H9 (cell line): ENCODE data around the gene ARHGEF1. TPM values are rescaled to one million over a fixed set of nuclear protein-coding genes. Genes with fewer than 3 reads are reported as not detected.

ENCODE experiments used
- DNase-seq: peaks from one replicate; pipeline ENCODE4 v3.0.0-alpha.2; 2017
- H2AFZ ChIP-seq: one replicate; pipeline ENCODE4 v1.6.1; 2013; ENCODE audit warnings: mild to moderate bottlenecking, low read length, control low read depth, moderate library complexity
- H2AK5ac ChIP-seq: 2 replicates; pipeline ENCODE4 v1.6.1; 2013; ENCODE audit warnings: low read length, control low read depth, mixed read lengths; ENCODE audit not compliant: insufficient read length
- H2BK120ac ChIP-seq: one replicate; pipeline ENCODE4 v1.6.1; 2013; ENCODE audit warnings: low read depth, mild to moderate bottlenecking, low read length, control low read depth, inconsistent platforms; ENCODE audit not compliant: poor library complexity, severe bottlenecking
- H2BK12ac ChIP-seq: 2 replicates; pipeline ENCODE4 v1.6.1; 2013; ENCODE audit warnings: low read length, control low read depth, mixed read lengths, low read depth; ENCODE audit not compliant: insufficient read length
- H2BK15ac ChIP-seq: 2 replicates; pipeline ENCODE4 v1.6.1; 2013; ENCODE audit warnings: low read depth, low read length, control low read depth
- H2BK20ac ChIP-seq: one replicate; pipeline ENCODE4 v1.6.1; 2013; ENCODE audit warnings: low read depth, mild to moderate bottlenecking, low read length, control low read depth, inconsistent platforms; ENCODE audit not compliant: poor library complexity, severe bottlenecking
- H2BK5ac ChIP-seq: 2 replicates; pipeline ENCODE4 v1.6.1; 2013; ENCODE audit warnings: low read length, control low read depth, mixed read lengths; ENCODE audit not compliant: insufficient read length
- H3K14ac ChIP-seq: 2 replicates; pipeline ENCODE4 v1.6.1; 2013; ENCODE audit warnings: low read length, control low read depth; ENCODE audit not compliant: insufficient read depth
- H3K18ac ChIP-seq: 2 replicates; pipeline ENCODE4 v1.6.1; 2013; ENCODE audit warnings: low read depth, mild to moderate bottlenecking, mixed read lengths, low read length, control low read depth; ENCODE audit not compliant: insufficient read length
- H3K23ac ChIP-seq: 2 replicates; pipeline ENCODE4 v1.6.1; 2013; ENCODE audit warnings: low read length, control low read depth, mixed read lengths, low read depth; ENCODE audit not compliant: insufficient read length
- H3K23me2 ChIP-seq: 2 replicates; pipeline ENCODE4 v1.6.1; 2013; ENCODE audit warnings: low read depth, mild to moderate bottlenecking, mixed read lengths, low read length, control low read depth; ENCODE audit not compliant: insufficient read length, poor library complexity, severe bottlenecking
- H3K27ac ChIP-seq: 2 replicates; pipeline ENCODE4 v1.5.1; 2013; ENCODE audit warnings: low read length, control low read depth, mixed read lengths, low read depth; ENCODE audit not compliant: insufficient read length
- H3K27me3 ChIP-seq: 2 replicates; pipeline ENCODE4 v1.6.1; 2013; ENCODE audit warnings: low read length, control low read depth, inconsistent platforms; ENCODE audit not compliant: insufficient read depth
- H3K4ac ChIP-seq: 2 replicates; pipeline ENCODE4 v1.6.1; 2013; ENCODE audit warnings: low read depth, mild to moderate bottlenecking, control low read depth, inconsistent platforms, low read length, moderate library complexity
- H3K4me1 ChIP-seq: 2 replicates; pipeline ENCODE4 v1.6.1; 2013; ENCODE audit warnings: low read length, control low read depth, inconsistent platforms; ENCODE audit not compliant: insufficient read depth
- H3K4me2 ChIP-seq: 2 replicates; pipeline ENCODE4 v1.6.1; 2013; ENCODE audit warnings: low read length, control low read depth, mixed read lengths; ENCODE audit not compliant: insufficient read length, insufficient read depth
- H3K56ac ChIP-seq: 2 replicates; pipeline ENCODE4 v1.6.1; 2013; ENCODE audit warnings: low read depth, mild to moderate bottlenecking, mixed read lengths, low read length, control low read depth; ENCODE audit not compliant: insufficient read length
- H3K79me1 ChIP-seq: 2 replicates; pipeline ENCODE4 v1.6.1; 2013; ENCODE audit warnings: low read depth, mild to moderate bottlenecking, moderate library complexity, low read length, control low read depth, inconsistent platforms; ENCODE audit not compliant: insufficient read depth, poor library complexity, severe bottlenecking
- H3K79me2 ChIP-seq: 2 replicates; pipeline ENCODE4 v1.6.1; 2013; ENCODE audit warnings: low read length, control low read depth, inconsistent platforms; ENCODE audit not compliant: insufficient read depth
- H3K9ac ChIP-seq: 2 replicates; pipeline ENCODE4 v1.6.1; 2013; ENCODE audit warnings: low read length, control low read depth, mixed read lengths; ENCODE audit not compliant: insufficient read length; ENCODE audit errors: extremely low read depth
- H3K9me3 ChIP-seq: one replicate; pipeline ENCODE4 v1.6.1; 2013; ENCODE audit warnings: low read depth, low read length, inconsistent platforms; ENCODE audit not compliant: control insufficient read depth
- H3T11ph ChIP-seq: one replicate; pipeline ENCODE4 v1.6.1; 2013; ENCODE audit warnings: mild to moderate bottlenecking, low read length, control low read depth, inconsistent platforms
- H4K20me1 ChIP-seq: one replicate; pipeline ENCODE4 v1.6.1; 2013; ENCODE audit not compliant: control insufficient read depth, insufficient read length, insufficient read depth
- H4K5ac ChIP-seq: 2 replicates; pipeline ENCODE4 v1.6.1; 2013; ENCODE audit warnings: low read depth, mild to moderate bottlenecking, mixed read lengths, low read length, control low read depth; ENCODE audit not compliant: insufficient read length
- H4K8ac ChIP-seq: replicated peaks from 2 replicates; pipeline ENCODE4 v1.6.1; 2013; ENCODE audit warnings: low read length, control low read depth, mixed read lengths, low read depth; ENCODE audit not compliant: insufficient read length
- H4K91ac ChIP-seq: 2 replicates; pipeline ENCODE4 v1.6.1; 2013; ENCODE audit warnings: low read depth, mild to moderate bottlenecking, moderate library complexity, mixed read lengths, low read length, control low read depth; ENCODE audit not compliant: insufficient read length
- H3K27ac Mint-ChIP-seq, 3 experiments: 2 replicates in 2 of 3; 3 replicates in 1 of 3; pipeline ENCODE4 v1.8.0; 2020 to 2021; ENCODE audit warnings: mixed read lengths in 3 of 3, mild to moderate bottlenecking in 1 of 3, moderate library complexity in 1 of 3
- H3K27me3 Mint-ChIP-seq: 2 replicates; pipeline ENCODE4 v1.8.0; 2021; ENCODE audit warnings: low read depth, mild to moderate bottlenecking, moderate library complexity, mixed read lengths
- H3K36me3 Mint-ChIP-seq, 3 experiments: 2 replicates in 2 of 3; 3 replicates in 1 of 3; pipeline ENCODE4 v1.8.0; 2020 to 2021; ENCODE audit warnings: low read depth in 3 of 3, mixed read lengths in 3 of 3; ENCODE audit not compliant: insufficient read depth in 1 of 3
- H3K4me1 Mint-ChIP-seq, 2 experiments: 2 replicates each; pipeline ENCODE4 v1.8.0; 2020; ENCODE audit warnings: mixed read lengths in 2 of 2
- H3K4me3 Mint-ChIP-seq, 2 experiments: 2 replicates in 1 of 2; 3 replicates in 1 of 2; pipeline ENCODE4 v1.8.0; 2020 to 2021; ENCODE audit warnings: mild to moderate bottlenecking in 2 of 2, mixed read lengths in 2 of 2, moderate library complexity in 1 of 2
- H3K9me3 Mint-ChIP-seq, 2 experiments: 2 replicates in 1 of 2; 3 replicates in 1 of 2; pipeline ENCODE4 v1.8.0; 2020; ENCODE audit warnings: mild to moderate bottlenecking in 2 of 2, mixed read lengths in 2 of 2, moderate library complexity in 1 of 2
- WGBS: extraction: QIAGEN DNeasy Blood & Tissue Kit; methylation state at CpG from one replicate; pipeline ENCODE4 v1.1.7; 2013; ENCODE audit warnings: missing lambda C conversion rate, low lambda C conversion rate, mixed read lengths; ENCODE audit not compliant: insufficient read length; ENCODE audit errors: extremely low coverage; 5-methylcytosine and 5-hydroxymethylcytosine counted together
- total RNA-seq: library from RNA; stranded (reverse); gene quantifications from 2 replicates; pipeline ENCODE4 v1.2.1, GENCODE V29; 2021
- TF ChIP-seq, protein P1 (sequence below): fragments of 200-600 bp; sonication (generic); conservative IDR thresholded peaks from 3 replicates; pipeline ENCODE4 v1.8.0; 2021; ENCODE audit warnings: antibody characterized with exemption, mild to moderate bottlenecking

Gene ARHGEF1
- total RNA-seq, 1 experiment from 2014 or later = 50.3 TPM

DNA sequence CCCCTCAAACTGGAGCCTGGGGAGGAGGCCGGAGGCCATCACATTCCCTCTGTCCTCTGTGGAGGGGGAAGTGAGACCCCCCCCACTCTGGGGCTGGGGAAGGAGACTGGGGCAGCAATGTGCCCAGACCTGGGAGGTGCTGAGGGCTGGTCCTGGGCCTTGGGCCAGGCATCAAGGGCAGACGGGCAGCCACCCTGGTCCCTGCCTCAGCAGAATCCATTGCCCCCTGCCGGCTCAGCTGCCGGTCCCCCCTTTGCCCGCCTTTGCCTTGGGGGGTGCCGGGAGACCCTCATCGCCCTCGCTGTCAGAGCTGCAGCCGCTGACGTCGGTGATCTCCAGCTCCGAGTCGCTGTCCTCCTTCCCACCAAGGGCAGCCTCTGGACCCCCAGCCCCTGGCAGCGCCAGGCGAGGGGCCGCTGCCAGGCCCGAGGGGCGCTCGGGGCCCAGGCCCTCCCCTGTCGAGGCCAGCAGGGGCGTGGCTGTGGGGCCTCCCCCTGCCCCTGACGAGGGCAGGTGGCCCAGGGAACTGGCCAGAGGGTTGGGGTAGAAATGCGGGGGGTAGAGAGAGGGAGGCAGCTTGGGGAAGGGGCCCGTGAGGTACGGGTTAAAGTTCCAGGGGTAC lies 25.1 kb downstream of the ARHGEF1 start:
- Histone ChIP-seq H3K79me2 (no peaks in the 10 kb centered on the region), H4K8ac (no peak overlapping the region), H3K14ac (no peak overlapping the region), H3K9me3 (no peaks in the 10 kb centered on the region), H3K56ac (no peak overlapping the region), H2BK20ac (no peak overlapping the region), H3K79me1 (no peaks in the 10 kb centered on the region), H3T11ph (no peak overlapping the region), H4K91ac (no peak overlapping the region), H4K5ac (no peak overlapping the region), H2BK120ac (no peak overlapping the region), H3K23me2 (peaks cover 3% of the 10 kb centered on the region), H4K20me1 (no peaks in the 10 kb centered on the region), H3K4me1 (no peaks in the 10 kb centered on the region), H3K27me3 (peaks cover 29% of the 10 kb centered on the region), H3K9ac (no peak overlapping the region), H3K23ac (no peak overlapping the region), H2AK5ac (no peak overlapping the region), H2AFZ (no peak overlapping the region), H3K27ac (no peak overlapping the region), H3K4ac (no peak overlapping the region), H3K4me2 (no peak overlapping the region), H3K18ac (no peak overlapping the region), H2BK15ac (no peak overlapping the region), H2BK5ac (no peak overlapping the region), H2BK12ac (no peak overlapping the region)
- H3K9me3 Mint-ChIP-seq = peaks cover 0 to 2% of the 10 kb centered on the region in 2 experiments; a peak in 1 of 5 replicates
- TF ChIP-seq, protein P1, sequence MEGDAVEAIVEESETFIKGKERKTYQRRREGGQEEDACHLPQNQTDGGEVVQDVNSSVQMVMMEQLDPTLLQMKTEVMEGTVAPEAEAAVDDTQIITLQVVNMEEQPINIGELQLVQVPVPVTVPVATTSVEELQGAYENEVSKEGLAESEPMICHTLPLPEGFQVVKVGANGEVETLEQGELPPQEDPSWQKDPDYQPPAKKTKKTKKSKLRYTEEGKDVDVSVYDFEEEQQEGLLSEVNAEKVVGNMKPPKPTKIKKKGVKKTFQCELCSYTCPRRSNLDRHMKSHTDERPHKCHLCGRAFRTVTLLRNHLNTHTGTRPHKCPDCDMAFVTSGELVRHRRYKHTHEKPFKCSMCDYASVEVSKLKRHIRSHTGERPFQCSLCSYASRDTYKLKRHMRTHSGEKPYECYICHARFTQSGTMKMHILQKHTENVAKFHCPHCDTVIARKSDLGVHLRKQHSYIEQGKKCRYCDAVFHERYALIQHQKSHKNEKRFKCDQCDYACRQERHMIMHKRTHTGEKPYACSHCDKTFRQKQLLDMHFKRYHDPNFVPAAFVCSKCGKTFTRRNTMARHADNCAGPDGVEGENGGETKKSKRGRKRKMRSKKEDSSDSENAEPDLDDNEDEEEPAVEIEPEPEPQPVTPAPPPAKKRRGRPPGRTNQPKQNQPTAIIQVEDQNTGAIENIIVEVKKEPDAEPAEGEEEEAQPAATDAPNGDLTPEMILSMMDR = no peak
- no peak overlapping the region for H3K4me3 Mint-ChIP-seq
- H3K27me3 Mint-ChIP-seq = peaks cover 3% of the 10 kb centered on the region
- DNase-seq = no peak
- H3K27ac Mint-ChIP-seq = no peak overlapping the region
- no CpG with 5 or more reads among the region's 25 CpGs for WGBS
- peaks cover 6 to 25% of the 10 kb centered on the region in 2 experiments; a peak in 3 of 4 replicates for H3K4me1 Mint-ChIP-seq
- H3K36me3 Mint-ChIP-seq = peaks cover 13 to 32% (median 27%) of the 10 kb centered on the region in 3 experiments; a peak in 6 of 7 replicates
